HG02759 (cell line): ENCODE data around the gene SLC16A12.

Experiments
- ATAC-seq: cut with Tn5 transposase; IDR thresholded peaks from one replicate; pipeline ENCODE4 v1.9.1; 2021; ENCODE audit warnings: mild to moderate bottlenecking, moderate library complexity; ENCODE audit not compliant: unreplicated experiment

SLC16A12 gene

GRCh38 chr10:89515031-89515841, 20.2 kb downstream of the SLC16A12 start:
- ATAC-seq: no peak

- no peak for ATAC-seq
These were observed 22.2 kb downstream of the SLC16A12 start for GRCh38 chr10:89513206-89513605.

GRCh38 chr10:89505640-89506275, 29.6 kb downstream of the SLC16A12 start:
- no peak for ATAC-seq

- ATAC-seq: no peak
These were observed 30.7 kb downstream of the SLC16A12 start for GRCh38 chr10:89504691-89505090.

GRCh38 chr10:89503652-89504370, 31.6 kb downstream of the SLC16A12 start:
- ATAC-seq: no peak

- no peak for ATAC-seq
These were observed 32.2 kb downstream of the SLC16A12 start for GRCh38 chr10:89503151-89503550.

- no peak for ATAC-seq
These were observed 32.8 kb downstream of the SLC16A12 start for GRCh38 chr10:89502549-89502948.

GRCh38 chr10:89494575-89494974, 40.8 kb downstream of the SLC16A12 start:
- no peak for ATAC-seq

- no peak for ATAC-seq
These were observed 41.3 kb downstream of the SLC16A12 start for GRCh38 chr10:89494068-89494467.

GRCh38 chr10:89491932-89492331, 43.5 kb downstream of the SLC16A12 start:
- ATAC-seq: no peak

GRCh38 chr10:89490596-89491335, 44.6 kb downstream of the SLC16A12 start:
- no peak for ATAC-seq

- ATAC-seq: no peak
These were observed 53.1 kb downstream of the SLC16A12 start for GRCh38 chr10:89482256-89482655.

- ATAC-seq: no peak
These were observed 53.7 kb downstream of the SLC16A12 start for GRCh38 chr10:89481662-89482061.

GRCh38 chr10:89479771-89480446, 55.5 kb downstream of the SLC16A12 start:
- no peak for ATAC-seq

GRCh38 chr10:89478739-89479654, 56.4 kb downstream of the SLC16A12 start:
- ATAC-seq: no peak

GRCh38 chr10:89478085-89478738, 57.2 kb downstream of the SLC16A12 start:
- ATAC-seq: no peak

GRCh38 chr10:89476150-89476549, 59.2 kb downstream of the SLC16A12 start:
- ATAC-seq: no peak

GRCh38 chr10:89475591-89475998, 59.8 kb downstream of the SLC16A12 start:
- ATAC-seq: no peak

- ATAC-seq: no peak
These were observed 60.3 kb downstream of the SLC16A12 start for GRCh38 chr10:89475125-89475524.
